ENCODE measurements around the gene UBXN7. TPM values are rescaled to one million over a fixed set of nuclear protein-coding genes. Genes with fewer than 3 reads are reported as not detected.
"Not testable (repeated sequence)": the region's sequence is repeated elsewhere in the genome, so short reads cannot be mapped to it uniquely, and the experiment has no call there.

UBXN7 gene
- total RNA-seq, 1 experiment from 2014 or later: 125 TPM

- Histone ChIP-seq H3K9me3 (ENCODE audit: insufficient read depth, low read depth) (no peaks in the 10 kb centered on the region), H3K36me3 (ENCODE audit: low read depth) (peaks cover 12% of the 10 kb centered on the region), H3K4me3 (no peak within 1 kb of the TSS), H3K27ac (no peak within 1 kb of the TSS), H3F3A (ENCODE audit: insufficient read depth, low read depth) (peaks cover 53% of the 10 kb centered on the region), H3K9me2 (ENCODE audit: insufficient read depth) (no peaks in the 10 kb centered on the region), H4K20me1 (ENCODE audit: insufficient read depth) (no peaks in the 10 kb centered on the region; the same call in 1 of the 2 replicates), H2AFZ (no peak within 1 kb of the TSS), H3K79me2 (ENCODE audit: low read depth) (no peaks in the 10 kb centered on the region), H3K4me1 (replicated peaks; ENCODE audit: insufficient read depth) (no peaks in the 10 kb centered on the region), H3K27me3 (ENCODE audit: insufficient read depth, low read depth) (no peaks in the 10 kb centered on the region), H3K4me2 (no peak within 1 kb of the TSS)
- intact Hi-C loops (cut with micrococcal nuclease; ENCODE audit: unreplicated experiment): no loop called here
- no TSS peak for BruUV-seq (replicated peaks)
- CTCF ChIA-PET: no interaction called here
- no peak for DNase-seq
- TF ChIP-seq CTCF (conservative IDR thresholded peaks at IDR 0.05): no peak
- no peak for TF ChIP-seq EZH2 (IDR thresholded peaks at IDR 0.05; ENCODE audit: low read depth)
- POLR2A ChIA-PET (ENCODE audit: unreplicated experiment): no interaction called here
These were observed 114.3 kb downstream of the UBXN7 start, which contains the start of gene DYNLT2B for GRCh38 chr3:196317687-196318467. DYNLT2B (minus strand) TSS chr3:196318240; CDS start chr3:196318152, 88 bp downstream.

- H3K4me3 ChIP-seq; H3K4me1 ChIP-seq (replicated peaks; ENCODE audit: insufficient read depth); BruUV-seq (replicated peaks); H3K9me2 ChIP-seq (ENCODE audit: insufficient read depth); H3K79me2 ChIP-seq (ENCODE audit: low read depth); H3K9me3 ChIP-seq (ENCODE audit: insufficient read depth, low read depth); POLR2A ChIA-PET (ENCODE audit: unreplicated experiment); intact Hi-C loops (cut with micrococcal nuclease; ENCODE audit: unreplicated experiment); H3K36me3 ChIP-seq (ENCODE audit: low read depth); H2AFZ ChIP-seq; H3K27me3 ChIP-seq (ENCODE audit: insufficient read depth, low read depth); H4K20me1 ChIP-seq (ENCODE audit: insufficient read depth); H3K27ac ChIP-seq; CTCF ChIA-PET; H3K4me2 ChIP-seq; DNase-seq: not testable (repeated sequence)
- peaks cover 59% of the 10 kb centered on the region for H3F3A ChIP-seq (ENCODE audit: insufficient read depth, low read depth)
These were observed 115.2 kb downstream of the UBXN7 start for GRCh38 chr3:196316799-196317686.

- Histone ChIP-seq H3K27ac (no peak overlapping the region), H3K9me2 (ENCODE audit: insufficient read depth) (no peaks in the 10 kb centered on the region), H2AFZ (no peak overlapping the region), H3K36me3 (ENCODE audit: low read depth) (peaks cover 5% of the 10 kb centered on the region), H3K4me2 (no peak overlapping the region), H3K79me2 (ENCODE audit: low read depth) (no peaks in the 10 kb centered on the region), H3K4me3 (no peak overlapping the region), H3K4me1 (replicated peaks; ENCODE audit: insufficient read depth) (no peaks in the 10 kb centered on the region), H3F3A (ENCODE audit: insufficient read depth, low read depth) (peaks cover 52% of the 10 kb centered on the region), H4K20me1 (ENCODE audit: insufficient read depth) (peaks cover 2% of the 10 kb centered on the region; the same call in 1 of the 2 replicates), H3K9me3 (ENCODE audit: insufficient read depth, low read depth) (no peaks in the 10 kb centered on the region), H3K27me3 (ENCODE audit: insufficient read depth, low read depth) (no peaks in the 10 kb centered on the region)
- ChIA-PET POLR2A (ENCODE audit: unreplicated experiment) (no interaction called here), CTCF (no interaction called here)
- TF ChIP-seq CTCF (conservative IDR thresholded peaks at IDR 0.05): no peak
- no peak for TF ChIP-seq EZH2 (IDR thresholded peaks at IDR 0.05; ENCODE audit: low read depth)
- no peak for DNase-seq
- intact Hi-C loops (cut with micrococcal nuclease; ENCODE audit: unreplicated experiment): no loop called here
- BruUV-seq (replicated peaks): no TSS peak
These were observed 116.4 kb downstream of the UBXN7 start for GRCh38 chr3:196315821-196316220.
